Peyer's patch (tissue), 4 donors: Measurements from ENCODE around the gene ENO1. TPM values are rescaled to one million over a fixed set of nuclear protein-coding genes. Genes with fewer than 3 reads are reported as not detected.
"Not testable (repeated sequence)": the region's sequence is repeated elsewhere in the genome, so short reads cannot be mapped to it uniquely, and the experiment has no call there.

Experiments used
- DNase-seq, 3 donors: peaks; one replicate each; pipeline ENCODE4 v3.0.0-alpha.2; 2017 to 2019
- H3K27ac ChIP-seq, 4 donors: fragments of 200-600 bp; sonication (generic); one replicate each; pipeline ENCODE4 v1.5.1; 2016 to 2019
- H3K27me3 ChIP-seq, 2 donors: fragments of 200-600 bp; sonication (generic); one replicate each; pipeline ENCODE4 v1.5.1; 2019
- H3K36me3 ChIP-seq, 3 donors: fragments of 200-600 bp; sonication (generic); one replicate each; pipeline ENCODE4 v1.5.1; 2016 to 2019
- H3K4me1 ChIP-seq, 4 donors: fragments of 200-600 bp; sonication (generic); one replicate each; pipeline ENCODE4 v1.5.1; 2016 to 2019
- H3K4me3 ChIP-seq, 4 donors: fragments of 200-600 bp; sonication (generic); 1 replicate in 3 of 4; 2 replicates in 1 of 4; pipeline ENCODE4 v1.5.1; 2016 to 2019; ENCODE audit warnings: mild to moderate bottlenecking in 1 of 4
- H3K9me3 ChIP-seq, 4 donors: fragments of 200-600 bp; sonication (generic); one replicate each; pipeline ENCODE4 v1.5.1; 2016 to 2019; ENCODE audit warnings: mild to moderate bottlenecking in 1 of 4
- POLR2A ChIP-seq, 2 donors: fragments of 450-650 bp; IDR thresholded peaks; one replicate each; pipeline ENCODE4 v1.5.1; 2017; ENCODE audit warnings: antibody characterized with exemption in 2 of 2, mild to moderate bottlenecking in 2 of 2, moderate library complexity in 2 of 2
- total RNA-seq, 4 donors: library from RNA; depleted of rRNA; stranded (reverse); fragments of >200 nt; gene quantifications; one replicate each; pipeline ENCODE4 v1.1.0, GENCODE V29; 2016
- TF ChIP-seq, protein P1 (sequence below), 6 experiments: fragments of 450-650 bp in 4 of 6; fragments of 200-600 bp in 2 of 6; sonication (generic) in 1 of 6; IDR thresholded peaks; one replicate each; pipeline ENCODE4 v1.5.1; 2017 to 2019; ENCODE audit warnings: antibody characterized with exemption in 6 of 6, mild to moderate bottlenecking in 3 of 6, moderate library complexity in 1 of 6

ENO1 gene
- total RNA-seq, 4 donors from 2014 or later, result 355 to 547 (median 484) TPM

DNA sequence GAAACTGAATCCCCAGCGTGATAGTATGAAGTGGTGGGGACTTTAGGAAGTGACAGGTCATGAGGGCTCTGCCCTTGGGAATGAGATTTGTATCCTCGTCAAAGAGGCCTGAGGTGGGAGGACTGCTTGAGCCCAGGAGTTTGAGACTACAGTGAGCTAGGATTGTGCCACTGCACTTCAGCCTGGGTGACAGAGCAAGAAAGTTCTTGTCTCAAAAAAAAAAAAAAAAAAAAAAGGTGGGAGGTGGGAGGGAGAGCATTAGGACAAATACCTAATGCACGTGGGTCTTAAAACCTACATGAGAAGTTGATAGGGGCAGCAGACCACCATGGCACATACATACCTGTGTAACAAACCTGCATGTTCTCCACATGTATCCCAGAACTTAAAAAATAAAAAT, 37.1 kb downstream of the ENO1 start:
- Histone ChIP-seq H3K36me3 (no peaks in the 10 kb centered on the region), H3K4me3 (no peak overlapping the region), H3K27me3 (no peaks in the 10 kb centered on the region), H3K4me1 (peaks cover 0 to 1% (median 0%) of the 10 kb centered on the region in 4 donors), H3K9me3 (no peaks in the 10 kb centered on the region), H3K27ac (no peak overlapping the region)
- DNase-seq, result no peak
- TF ChIP-seq, protein P1, sequence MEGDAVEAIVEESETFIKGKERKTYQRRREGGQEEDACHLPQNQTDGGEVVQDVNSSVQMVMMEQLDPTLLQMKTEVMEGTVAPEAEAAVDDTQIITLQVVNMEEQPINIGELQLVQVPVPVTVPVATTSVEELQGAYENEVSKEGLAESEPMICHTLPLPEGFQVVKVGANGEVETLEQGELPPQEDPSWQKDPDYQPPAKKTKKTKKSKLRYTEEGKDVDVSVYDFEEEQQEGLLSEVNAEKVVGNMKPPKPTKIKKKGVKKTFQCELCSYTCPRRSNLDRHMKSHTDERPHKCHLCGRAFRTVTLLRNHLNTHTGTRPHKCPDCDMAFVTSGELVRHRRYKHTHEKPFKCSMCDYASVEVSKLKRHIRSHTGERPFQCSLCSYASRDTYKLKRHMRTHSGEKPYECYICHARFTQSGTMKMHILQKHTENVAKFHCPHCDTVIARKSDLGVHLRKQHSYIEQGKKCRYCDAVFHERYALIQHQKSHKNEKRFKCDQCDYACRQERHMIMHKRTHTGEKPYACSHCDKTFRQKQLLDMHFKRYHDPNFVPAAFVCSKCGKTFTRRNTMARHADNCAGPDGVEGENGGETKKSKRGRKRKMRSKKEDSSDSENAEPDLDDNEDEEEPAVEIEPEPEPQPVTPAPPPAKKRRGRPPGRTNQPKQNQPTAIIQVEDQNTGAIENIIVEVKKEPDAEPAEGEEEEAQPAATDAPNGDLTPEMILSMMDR (IDR thresholded peaks at IDR 0.05), result no peak
- TF ChIP-seq POLR2A (IDR thresholded peaks at IDR 0.05), result no peak

DNA sequence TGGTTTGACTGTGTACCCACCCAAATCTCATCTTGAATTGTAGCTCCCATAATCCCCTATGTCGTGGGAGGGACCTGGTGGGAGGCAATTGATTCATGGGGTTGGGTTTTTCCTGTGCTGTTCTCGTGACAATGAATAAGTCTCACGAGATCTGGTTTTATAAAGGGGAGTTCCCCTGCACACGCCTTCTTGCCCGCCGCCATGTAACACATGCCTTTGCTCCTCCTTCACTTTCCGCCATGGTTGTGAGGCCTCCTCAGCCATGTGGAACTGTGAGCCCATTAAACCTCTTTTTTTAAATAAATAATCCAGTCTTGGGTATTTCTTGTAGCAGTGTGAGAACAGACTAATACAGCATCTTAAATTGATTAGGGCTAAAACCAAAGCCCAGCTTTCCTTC, 38.5 kb downstream of the ENO1 start:
- Histone ChIP-seq H3K4me1 (no peaks in the 10 kb centered on the region), H3K27me3 (no peaks in the 10 kb centered on the region), H3K27ac (no peak overlapping the region), H3K36me3 (no peaks in the 10 kb centered on the region), H3K9me3 (no peaks in the 10 kb centered on the region), H3K4me3 (no peak overlapping the region)
- DNase-seq, result no peak
- TF ChIP-seq, protein P1 (IDR thresholded peaks at IDR 0.05), result no peak
- TF ChIP-seq POLR2A (IDR thresholded peaks at IDR 0.05), result no peak

DNA sequence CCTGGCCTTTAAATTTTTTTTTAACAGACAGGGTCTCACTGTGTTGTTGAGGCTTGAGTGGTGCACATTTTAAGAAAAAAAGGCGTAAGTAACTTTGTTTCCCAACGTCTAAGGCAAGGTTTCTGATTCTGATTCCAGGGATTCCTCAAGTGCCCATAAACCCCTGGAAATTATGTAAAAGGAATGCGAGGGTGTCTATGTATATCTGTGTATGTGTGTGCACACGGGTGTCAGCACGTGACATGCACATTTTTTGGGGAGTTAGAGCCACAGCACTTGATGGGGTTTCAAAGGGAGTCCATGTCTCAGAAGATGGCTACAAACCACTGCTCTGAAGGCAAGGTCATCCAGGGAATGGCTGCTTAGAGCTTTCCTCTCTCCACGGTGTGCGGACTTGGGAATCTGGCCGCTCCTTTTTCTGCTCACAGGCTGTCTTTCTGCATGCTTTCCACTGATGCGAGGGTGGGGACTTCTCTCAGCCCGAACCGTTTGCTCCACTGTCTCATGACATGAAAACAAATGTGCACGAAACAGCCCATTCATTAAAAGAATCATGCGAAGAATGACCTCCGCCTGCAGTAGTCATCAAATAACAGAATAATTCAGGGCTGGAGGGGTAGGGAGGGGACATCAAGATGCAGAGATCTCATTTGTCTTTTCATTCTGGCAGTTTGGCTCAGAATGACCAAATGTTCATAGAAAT, 42.4 kb downstream of the ENO1 start:
- no peaks in the 10 kb centered on the region for H3K4me1 ChIP-seq
- no peaks in the 10 kb centered on the region for H3K9me3 ChIP-seq
- TF ChIP-seq POLR2A (IDR thresholded peaks at IDR 0.05), result no peak
- TF ChIP-seq, protein P1 (IDR thresholded peaks at IDR 0.05), result no peak
- no peak overlapping the region for H3K4me3 ChIP-seq
- H3K27me3 ChIP-seq, result no peaks in the 10 kb centered on the region
- DNase-seq, result peak in 1 of 3 donors; percentile 17
- no peak overlapping the region for H3K27ac ChIP-seq
- no peaks in the 10 kb centered on the region for H3K36me3 ChIP-seq

DNA sequence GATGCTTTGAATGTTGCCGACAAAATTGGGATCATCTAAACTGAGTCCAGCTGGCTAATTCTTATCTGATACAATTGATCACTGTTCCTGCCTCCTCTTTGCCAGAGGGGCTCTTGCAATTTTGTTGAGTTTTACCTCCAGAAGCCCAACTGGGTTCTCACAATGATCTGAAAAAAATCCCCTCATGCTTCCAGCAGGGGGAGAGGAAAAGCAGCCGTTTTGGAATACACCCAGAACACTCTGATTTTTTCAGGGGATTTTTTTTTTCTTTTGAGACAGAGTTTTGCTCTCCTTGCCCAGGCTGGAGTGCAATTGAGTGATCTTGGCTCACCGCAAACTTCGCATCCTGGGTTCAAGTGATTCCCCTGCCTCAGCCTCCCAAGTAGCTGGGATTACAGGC, 47.1 kb downstream of the ENO1 start:
- Histone ChIP-seq H3K27ac (no peak overlapping the region), H3K27me3 (no peaks in the 10 kb centered on the region), H3K4me3 (no peak overlapping the region), H3K36me3 (no peaks in the 10 kb centered on the region), H3K9me3 (no peaks in the 10 kb centered on the region), H3K4me1 (no peaks in the 10 kb centered on the region)
- DNase-seq, result no peak
- no peak for TF ChIP-seq POLR2A (IDR thresholded peaks at IDR 0.05)
- TF ChIP-seq, protein P1 (IDR thresholded peaks at IDR 0.05), result no peak

DNA sequence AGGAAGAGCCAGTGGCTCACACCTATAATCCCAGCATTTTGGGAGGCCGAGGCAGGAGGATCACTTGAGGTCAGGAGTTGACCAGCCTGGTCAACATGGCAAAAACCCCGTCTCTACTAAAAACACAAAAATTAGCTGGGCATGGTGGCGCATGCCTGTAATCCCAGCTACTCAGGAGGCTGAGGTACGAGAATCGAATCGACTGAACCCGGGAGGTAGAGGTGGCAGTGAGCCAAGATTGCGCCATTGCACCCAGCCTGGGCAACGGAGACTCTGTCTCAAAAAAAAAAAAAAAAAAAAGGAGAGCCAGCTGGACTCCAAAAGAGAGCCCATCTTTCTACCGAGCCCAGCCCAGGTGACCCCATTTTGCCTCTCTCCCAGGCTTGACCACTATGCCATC, 47.8 kb downstream of the ENO1 start:
- H3K4me1 ChIP-seq, H3K27ac ChIP-seq, H3K9me3 ChIP-seq, H3K4me3 ChIP-seq, H3K27me3 ChIP-seq, H3K36me3 ChIP-seq: not testable (repeated sequence)
- peak in 1 of 3 donors; percentile 40 for DNase-seq

DNA sequence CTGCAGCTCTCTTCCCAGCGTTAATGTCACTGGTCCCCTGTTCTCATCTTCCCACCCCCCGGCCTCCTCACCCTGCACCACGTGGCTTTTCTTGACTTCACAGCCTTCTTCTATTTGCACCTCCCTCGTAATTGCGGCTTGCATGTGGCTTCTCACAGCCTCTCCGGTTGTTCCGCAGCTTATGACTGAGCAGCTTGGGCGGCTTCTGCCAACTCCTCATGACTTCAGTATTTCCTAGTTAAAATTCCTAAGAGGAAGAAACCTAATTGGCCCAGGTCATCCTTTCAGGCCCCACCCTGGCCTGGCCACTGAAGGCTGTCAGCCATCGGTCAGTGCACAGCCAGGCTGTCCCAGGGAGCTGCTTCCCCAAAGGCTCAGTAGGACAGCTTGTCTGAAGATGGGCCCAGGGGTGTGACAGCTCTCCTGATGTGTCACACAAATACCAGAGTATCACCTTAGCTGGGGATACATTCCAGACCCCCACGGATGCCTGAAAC, 52.5 kb downstream of the ENO1 start:
- Histone ChIP-seq H3K9me3 (no peaks in the 10 kb centered on the region), H3K4me3 (no peak overlapping the region), H3K4me1 (peaks cover 0 to 13% (median 0%) of the 10 kb centered on the region in 4 donors), H3K27me3 (no peaks in the 10 kb centered on the region), H3K36me3 (no peaks in the 10 kb centered on the region), H3K27ac (no peak overlapping the region)
- DNase-seq, result peak in 1 of 3 donors; percentile 44
- TF ChIP-seq, protein P1 (IDR thresholded peaks at IDR 0.05), result no peak
- no peak for TF ChIP-seq POLR2A (IDR thresholded peaks at IDR 0.05)
